IMR-90 (cell line): ENCODE data around the gene NT5M. TPM values are rescaled to one million over a fixed set of nuclear protein-coding genes. Genes with fewer than 3 reads are reported as not detected.
A peak's percentile ranks its signal among the peaks of the same experiment; 100 is the strongest.

Experiments used
- ATAC-seq: fragments of 200-7000 bp; cut with Tn5 transposase; 2 replicates; pipeline ENCODE4 v1.9.1; 2020; ENCODE audit warnings: low read depth, mild to moderate bottlenecking, moderate library complexity
- BruUV-seq: library from RNA; stranded (reverse); fragments of 400-500 nt; replicated peaks from 2 replicates; lab custom pipeline; 2021; lab: Mats Ljungman, UMichigan
- CTCF ChIA-PET: fragments of 300-600 bp; formaldehyde crosslinking; extraction: SDS; loops from one replicate; lab custom pipeline; 2021; ENCODE audit warnings: antibody characterized with exemption; lab: Yijun Ruan, JAX
- POLR2A ChIA-PET: fragments of 300-600 bp; sonication (Branson Sonifier 250); formaldehyde crosslinking; loops from one replicate; lab custom pipeline; 2022; ENCODE audit warnings: antibody characterized with exemption; ENCODE audit not compliant: unreplicated experiment; lab: Charles Lee
- DNase-seq: peaks from one replicate; pipeline ENCODE4 v3.0.0; 2013
- H2AFZ ChIP-seq: replicated peaks from 2 replicates; pipeline ENCODE3; 2013; ENCODE audit warnings: low read length, mild to moderate bottlenecking; ENCODE audit not compliant: poor library complexity
- H2AK5ac ChIP-seq: 2 replicates; pipeline ENCODE4 v1.6.1; 2013; ENCODE audit warnings: low read depth, low read length, inconsistent platforms
- H2AK9ac ChIP-seq: replicated peaks from 2 replicates; pipeline ENCODE3; 2013; ENCODE audit warnings: mild to moderate bottlenecking, low read depth, low read length, moderate library complexity; ENCODE audit not compliant: poor library complexity
- H2BK120ac ChIP-seq: 2 replicates; pipeline ENCODE4 v1.6.1; 2013; ENCODE audit warnings: low read depth, low read length, inconsistent platforms
- H2BK15ac ChIP-seq: 3 replicates; pipeline ENCODE4 v1.6.1; 2013; ENCODE audit warnings: low read depth, low read length, inconsistent platforms
- H2BK20ac ChIP-seq: 2 replicates; pipeline ENCODE4 v1.6.1; 2013; ENCODE audit warnings: low read depth, mild to moderate bottlenecking, inconsistent platforms, low read length, moderate library complexity
- H2BK5ac ChIP-seq: 2 replicates; pipeline ENCODE4 v1.6.1; 2013; ENCODE audit warnings: mild to moderate bottlenecking, low read depth, low read length, inconsistent platforms; ENCODE audit not compliant: poor library complexity, severe bottlenecking
- H3K14ac ChIP-seq: replicated peaks from 2 replicates; pipeline ENCODE4 v1.6.1; 2013; ENCODE audit warnings: low read depth, low read length, inconsistent platforms
- H3K18ac ChIP-seq: 2 replicates; pipeline ENCODE4 v1.6.1; 2013; ENCODE audit warnings: low read depth, low read length, control low read depth
- H3K23ac ChIP-seq: 2 replicates; pipeline ENCODE4 v1.6.1; 2013; ENCODE audit warnings: low read depth, low read length, inconsistent platforms
- H3K27ac ChIP-seq: 2 replicates; pipeline ENCODE4 v1.5.1; 2013; ENCODE audit warnings: mild to moderate bottlenecking, control low read depth, low read length; ENCODE audit not compliant: insufficient read depth
- H3K27me3 ChIP-seq: 2 replicates; pipeline ENCODE4 v1.6.1; 2013; ENCODE audit warnings: low read length; ENCODE audit not compliant: control insufficient read depth, insufficient read depth
- H3K36me3 ChIP-seq: 2 replicates; pipeline ENCODE4 v1.6.1; 2013; ENCODE audit warnings: low read length, mixed read lengths; ENCODE audit not compliant: control insufficient read depth, insufficient read depth
- H3K4ac ChIP-seq: 2 replicates; pipeline ENCODE4 v1.6.1; 2013; ENCODE audit warnings: low read depth, low read length, inconsistent platforms
- H3K4me1 ChIP-seq: 2 replicates; pipeline ENCODE4 v1.6.1; 2013; ENCODE audit warnings: low read length, mixed read lengths; ENCODE audit not compliant: control insufficient read depth, insufficient read depth
- H3K4me2 ChIP-seq: 2 replicates; pipeline ENCODE4 v1.6.1; 2013; ENCODE audit warnings: low read depth, mild to moderate bottlenecking, control low read depth, low read length, moderate library complexity
- H3K4me3 ChIP-seq: 2 replicates; pipeline ENCODE4 v1.5.1; 2013; ENCODE audit warnings: low read depth, mild to moderate bottlenecking, control low read depth, low read length, moderate library complexity; ENCODE audit not compliant: insufficient read depth
- H3K56ac ChIP-seq: 2 replicates; pipeline ENCODE4 v1.6.1; 2013; ENCODE audit warnings: low read length, inconsistent platforms; ENCODE audit not compliant: insufficient read depth; ENCODE audit errors: extremely low read depth
- H3K79me1 ChIP-seq, 2 experiments: 2 replicates each; pipeline ENCODE4 v1.6.1; 2013; ENCODE audit warnings: low read length in 2 of 2, inconsistent platforms in 1 of 2, low read depth in 1 of 2
- H3K9ac ChIP-seq: 2 replicates; pipeline ENCODE4 v1.6.1; 2013; ENCODE audit warnings: low read depth, low read length, control low read depth
- H3K9me1 ChIP-seq: 2 replicates; pipeline ENCODE4 v1.6.1; 2013; ENCODE audit warnings: low read length, inconsistent platforms; ENCODE audit not compliant: insufficient read depth
- H3K9me3 ChIP-seq: 2 replicates; pipeline ENCODE4 v1.6.1; 2013; ENCODE audit warnings: low read length; ENCODE audit not compliant: control insufficient read depth, insufficient read depth
- H4K20me1 ChIP-seq: 2 replicates; pipeline ENCODE4 v1.6.1; 2013; ENCODE audit warnings: low read length, inconsistent platforms; ENCODE audit not compliant: insufficient read depth
- H4K5ac ChIP-seq: 2 replicates; pipeline ENCODE4 v1.6.1; 2013; ENCODE audit warnings: mild to moderate bottlenecking, low read depth, low read length, control low read depth
- H4K8ac ChIP-seq, 2 experiments: 2 replicates each; pipeline ENCODE4 v1.6.1; 2013; ENCODE audit warnings: low read depth in 2 of 2, low read length in 2 of 2, control low read depth in 1 of 2, inconsistent platforms in 1 of 2
- H4K91ac ChIP-seq: 2 replicates; pipeline ENCODE4 v1.6.1; 2013; ENCODE audit warnings: low read depth, low read length, inconsistent platforms; ENCODE audit not compliant: insufficient read depth
- CHD1 ChIP-seq: IDR thresholded peaks from 2 replicates; pipeline ENCODE4 v1.6.1; 2012; ENCODE audit warnings: low read depth, low read length, improper control_type of control experiment
- MAFK ChIP-seq: IDR thresholded peaks from 2 replicates; pipeline ENCODE4 v1.6.1; 2012; ENCODE audit warnings: low read depth, low read length, improper control_type of control experiment
- NFE2L2 ChIP-seq: fragments of 150-350 bp; IDR thresholded peaks from 2 replicates; pipeline ENCODE4 v1.6.1; 2016; ENCODE audit warnings: low read depth, mild to moderate bottlenecking, low read length
- SMC3 ChIP-seq: fragments of 150-350 bp; IDR thresholded peaks from 2 replicates; pipeline ENCODE4 v1.6.1; 2016; ENCODE audit warnings: low read depth, mild to moderate bottlenecking, antibody characterized with exemption, low read length, moderate library complexity
- WGBS, 2 experiments: methylation state at CpG; one replicate each; pipeline versions ENCODE4 v1.1.5 to v1.1.7; 2013; ENCODE audit warnings: missing lambda C conversion rate in 2 of 2; ENCODE audit not compliant: insufficient read length in 1 of 2; ENCODE audit errors: extremely low coverage in 2 of 2; 5-methylcytosine and 5-hydroxymethylcytosine counted together
- dilution Hi-C: fragments of 300-500 bp; cut with HindIII; formaldehyde crosslinking; loops from one replicate; pipeline ENCODE4 v1.14.3; 2018; ENCODE audit warnings: low sequenced_read_pairs; ENCODE audit not compliant: unreplicated experiment
- in situ Hi-C: fragments of 300-500 bp; cut with MboI; formaldehyde crosslinking; loops from 3 replicates; pipeline ENCODE4 v1.14.3; 2019; ENCODE audit warnings: low sequenced_read_pairs, inconsistent platforms, mixed read lengths
- intact Hi-C: fragments of 100-400 bp; cut with micrococcal nuclease; formaldehyde crosslinking; loops from 2 replicates; pipeline ENCODE4 v1.10.0; 2022
- polyA plus RNA-seq, 3 experiments: library from polyadenylated mRNA; depleted of rRNA; stranded (reverse); fragments of >200 nt; gene quantifications; 2 replicates each; pipeline ENCODE4 v1.2.3, GENCODE V29; 2012; ENCODE audit warnings: low replicate concordance in 1 of 3
- total RNA-seq: library from RNA; depleted of rRNA; stranded (reverse); fragments of >200 nt; gene quantifications from 2 replicates; pipeline ENCODE4 v1.2.3, GENCODE V29; 2012
- TF ChIP-seq, protein P1 (sequence below): conservative IDR thresholded peaks from 2 replicates; pipeline ENCODE4 v1.5.1; 2012; ENCODE audit warnings: mild to moderate bottlenecking, low read depth, low read length, improper control_type of control experiment

Gene NT5M
- total and polyA plus RNA-seq, 2 of the 4 experiments (the other 2 are of a cell fraction), result 0.18 to 0.32 TPM

- H3K27ac ChIP-seq, result no peak overlapping the region
- DNase-seq, result peak; percentile 62
Observed at GRCh38 chr17:17297217-17297616, 6.0 kb upstream of the NT5M start.

More at GRCh38 chr17:17297217-17297616, 6.0 kb upstream of the NT5M start:
- ChIA-PET POLR2A (no interaction called here), CTCF (no interaction called here)
- H2BK120ac ChIP-seq, result no peak overlapping the region
- H3K56ac ChIP-seq, result no peak overlapping the region
- TF ChIP-seq NFE2L2, result no peak
- TF ChIP-seq CHD1, result no peak
- no peak for TF ChIP-seq MAFK
- TF ChIP-seq, protein P1, sequence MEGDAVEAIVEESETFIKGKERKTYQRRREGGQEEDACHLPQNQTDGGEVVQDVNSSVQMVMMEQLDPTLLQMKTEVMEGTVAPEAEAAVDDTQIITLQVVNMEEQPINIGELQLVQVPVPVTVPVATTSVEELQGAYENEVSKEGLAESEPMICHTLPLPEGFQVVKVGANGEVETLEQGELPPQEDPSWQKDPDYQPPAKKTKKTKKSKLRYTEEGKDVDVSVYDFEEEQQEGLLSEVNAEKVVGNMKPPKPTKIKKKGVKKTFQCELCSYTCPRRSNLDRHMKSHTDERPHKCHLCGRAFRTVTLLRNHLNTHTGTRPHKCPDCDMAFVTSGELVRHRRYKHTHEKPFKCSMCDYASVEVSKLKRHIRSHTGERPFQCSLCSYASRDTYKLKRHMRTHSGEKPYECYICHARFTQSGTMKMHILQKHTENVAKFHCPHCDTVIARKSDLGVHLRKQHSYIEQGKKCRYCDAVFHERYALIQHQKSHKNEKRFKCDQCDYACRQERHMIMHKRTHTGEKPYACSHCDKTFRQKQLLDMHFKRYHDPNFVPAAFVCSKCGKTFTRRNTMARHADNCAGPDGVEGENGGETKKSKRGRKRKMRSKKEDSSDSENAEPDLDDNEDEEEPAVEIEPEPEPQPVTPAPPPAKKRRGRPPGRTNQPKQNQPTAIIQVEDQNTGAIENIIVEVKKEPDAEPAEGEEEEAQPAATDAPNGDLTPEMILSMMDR, result no peak
- no peak for TF ChIP-seq SMC3
- H2AK9ac ChIP-seq, result no peak overlapping the region
- H3K36me3 ChIP-seq, result no peaks in the 10 kb centered on the region
- no peak overlapping the region for H2BK15ac ChIP-seq
- no peak overlapping the region for H4K91ac ChIP-seq
- H2BK5ac ChIP-seq, result no peak overlapping the region
- H3K9me1 ChIP-seq, result no peaks in the 10 kb centered on the region
- H3K27me3 ChIP-seq, result no peaks in the 10 kb centered on the region
- H3K4me2 ChIP-seq, result no peak overlapping the region
- no peak overlapping the region for H2AFZ ChIP-seq
- H4K5ac ChIP-seq, result no peak overlapping the region
- no peak overlapping the region for H3K18ac ChIP-seq
- no peaks in the 10 kb centered on the region for H3K9me3 ChIP-seq
- H2BK20ac ChIP-seq, result no peak overlapping the region; the same call in 1 of the 2 replicates
- H4K20me1 ChIP-seq, result no peaks in the 10 kb centered on the region
- H3K23ac ChIP-seq, result no peak overlapping the region
- H2AK5ac ChIP-seq, result no peak overlapping the region
- H3K14ac ChIP-seq, result no peak overlapping the region
- H3K9ac ChIP-seq, result no peak overlapping the region
- no peak overlapping the region for H3K4me3 ChIP-seq
- no peak overlapping the region for H4K8ac ChIP-seq
- dilution Hi-C loops (no loop called here), intact Hi-C loops (no loop called here), in situ Hi-C loops (no loop called here)
- 100% methylated on average over 1 of the region's 3 CpGs; no CpG with 5 or more reads in 1 of the 2 experiments for WGBS, 2 experiments
- peaks cover 9% of the 10 kb centered on the region for H3K4me1 ChIP-seq
- no peaks in the 10 kb centered on the region for H3K79me1 ChIP-seq
- no TSS peak for BruUV-seq
- H3K4ac ChIP-seq, result no peak overlapping the region
- ATAC-seq, result peak; percentile 25; the same call in 1 of the 2 replicates
